ENCODE results near the gene YBX2.

DNA sequence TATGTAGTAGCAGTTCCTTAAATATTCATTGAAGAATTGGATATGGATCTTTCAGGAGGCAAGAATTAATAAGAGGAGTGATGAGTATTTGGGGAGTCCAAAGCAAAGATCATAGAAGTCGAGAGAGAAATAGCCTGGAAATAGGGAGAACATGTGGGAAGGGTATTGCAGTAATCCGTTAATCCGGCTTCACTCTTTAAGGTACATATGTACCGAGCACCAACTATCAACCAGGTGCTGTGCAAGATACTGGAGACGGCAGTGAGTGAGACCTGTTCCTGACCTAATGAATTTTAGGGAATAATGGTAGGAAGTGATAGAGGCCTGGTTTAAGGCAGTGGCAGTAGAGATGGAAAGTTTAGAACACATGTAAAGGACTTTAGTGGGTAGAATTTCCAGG, 41.4 kb downstream of the YBX2 start:
- TF ChIP-seq CTCF (conservative IDR thresholded peaks at IDR 0.05 in 1 of 2, IDR thresholded peaks at IDR 0.05 in 1 of 2; ENCODE audit: low read depth in 1 of 2, low read length in 2 of 2): no peak
- no peak for TF ChIP-seq EZH2 (IDR thresholded peaks at IDR 0.05; ENCODE audit: low read length, missing control alignments)

Data from fibroblast of lung (primary cell).